H1 (cell line): ENCODE results near the gene PLB1. TPM values are rescaled to one million over a fixed set of nuclear protein-coding genes. Genes with fewer than 3 reads are reported as not detected.

ENCODE experiments used
- CTCF ChIA-PET: fragments of 300-600 bp; sonication (Branson Sonifier 250); formaldehyde crosslinking; loops from one replicate; lab custom pipeline; 2021; ENCODE audit not compliant: partially characterized antibody; lab: Charles Lee
- POLR2A ChIA-PET: fragments of 300-600 bp; sonication (Branson Sonifier 250); formaldehyde crosslinking; loops from one replicate; lab custom pipeline; 2021; ENCODE audit warnings: inconsistent platforms; ENCODE audit not compliant: partially characterized antibody; lab: Charles Lee
- DNase-seq, 2 experiments: peaks; one replicate each; pipeline versions ENCODE4 v3.0.0 to v3.0.0-alpha.2; 2010 to 2022; ENCODE audit warnings: low spot score in 2 of 2, low read depth in 1 of 2, mixed read lengths in 1 of 2
- FAIRE-seq: peaks from 2 replicates; lab custom pipeline; 2011; peaks lifted over from hg19 to GRCh38; lab: Jason Lieb, UNC
- H2AFZ ChIP-seq: 2 replicates; pipeline ENCODE4 v1.8.1; 2012; ENCODE audit warnings: low read length, inconsistent platforms
- H2AK5ac ChIP-seq: 2 replicates; pipeline ENCODE4 v1.6.1; 2013; ENCODE audit warnings: low read depth, low read length
- H2BK120ac ChIP-seq: replicated peaks from 2 replicates; pipeline ENCODE3; 2013; ENCODE audit warnings: low read depth, low read length, inconsistent platforms
- H2BK12ac ChIP-seq: 2 replicates; pipeline ENCODE4 v1.6.1; 2013; ENCODE audit warnings: low read depth, low read length
- H2BK15ac ChIP-seq: 2 replicates; pipeline ENCODE4 v1.6.1; 2013; ENCODE audit warnings: low read length
- H2BK20ac ChIP-seq: 2 replicates; pipeline ENCODE4 v1.6.1; 2013; ENCODE audit warnings: low read length
- H2BK5ac ChIP-seq: 2 replicates; pipeline ENCODE4 v1.6.1; 2013; ENCODE audit warnings: low read depth, low read length
- H3K14ac ChIP-seq: 2 replicates; pipeline ENCODE4 v1.6.1; 2013; ENCODE audit warnings: inconsistent platforms; ENCODE audit not compliant: insufficient read length
- H3K18ac ChIP-seq: 2 replicates; pipeline ENCODE4 v1.6.1; 2013; ENCODE audit warnings: low read length; ENCODE audit errors: extremely low read depth
- H3K23ac ChIP-seq: 2 replicates; pipeline ENCODE4 v1.6.1; 2013; ENCODE audit warnings: inconsistent platforms; ENCODE audit not compliant: insufficient read length
- H3K23me2 ChIP-seq: 2 replicates; pipeline ENCODE4 v1.6.1; 2013; ENCODE audit warnings: low read depth, low read length
- H3K27ac ChIP-seq: 2 replicates; pipeline ENCODE4 v1.6.1; 2011; ENCODE audit warnings: low read depth, low read length, inconsistent platforms
- H3K27me3 ChIP-seq, 4 experiments: replicated peaks in 1 of 4; 1 replicate in 1 of 4; 2 replicates in 3 of 4; pipeline versions ENCODE4 v1.6.1 to v1.8.1; 2011 to 2013; ENCODE audit warnings: low read length in 3 of 4, mild to moderate bottlenecking in 3 of 4, inconsistent platforms in 2 of 4, mixed read lengths in 2 of 4, moderate library complexity in 1 of 4; ENCODE audit not compliant: control insufficient read depth in 3 of 4, insufficient read depth in 3 of 4; ENCODE audit errors: extremely low read depth in 1 of 4
- H3K36me3 ChIP-seq, 4 experiments: 2 replicates each; pipeline versions ENCODE4 v1.6.1 to v1.8.1; 2011 to 2013; ENCODE audit warnings: mild to moderate bottlenecking in 4 of 4, low read length in 3 of 4, moderate library complexity in 2 of 4, control low read depth in 1 of 4, inconsistent platforms in 1 of 4; ENCODE audit not compliant: insufficient read depth in 4 of 4, control insufficient read depth in 2 of 4
- H3K4ac ChIP-seq: replicated peaks from 2 replicates; pipeline ENCODE3; 2013; ENCODE audit warnings: low read length, low read depth, mixed read lengths, inconsistent platforms; ENCODE audit not compliant: insufficient read length
- H3K4me1 ChIP-seq, 4 experiments: replicated peaks in 1 of 4; 1 replicate in 1 of 4; 2 replicates in 3 of 4; pipeline versions ENCODE4 v1.6.1 to v1.8.1; 2011 to 2013; ENCODE audit warnings: low read length in 3 of 4, inconsistent platforms in 2 of 4, mixed read lengths in 1 of 4; ENCODE audit not compliant: insufficient read depth in 4 of 4, control insufficient read depth in 3 of 4
- H3K4me2 ChIP-seq, 2 experiments: 2 replicates each; pipeline versions ENCODE4 v1.6.1 to v1.8.1; 2011 to 2013; ENCODE audit warnings: low read depth in 2 of 2, low read length in 2 of 2, control low read depth in 1 of 2, inconsistent platforms in 1 of 2, mild to moderate bottlenecking in 1 of 2; ENCODE audit not compliant: insufficient read depth in 1 of 2
- H3K4me3 ChIP-seq, 4 experiments: fragments of 200-600, 300-600 bp in 1 of 4; sonication (generic), shearing (Covaris generic), sonication (Bioruptor Twin) in 1 of 4; 2 replicates each; pipeline versions ENCODE4 v1.5.1 to v1.8.1; 2011 to 2016; ENCODE audit warnings: low read length in 4 of 4, low read depth in 3 of 4, control low read depth in 2 of 4, inconsistent platforms in 2 of 4, mild to moderate bottlenecking in 2 of 4, mixed read lengths in 1 of 4, moderate library complexity in 1 of 4; ENCODE audit not compliant: insufficient read depth in 2 of 4; ENCODE audit errors: extremely low read depth in 1 of 4
- H3K56ac ChIP-seq: replicated peaks from 2 replicates; pipeline ENCODE3; 2013; ENCODE audit warnings: low read depth, mild to moderate bottlenecking, mixed read lengths, low read length, inconsistent platforms; ENCODE audit not compliant: insufficient read length
- H3K79me1 ChIP-seq: 2 replicates; pipeline ENCODE4 v1.6.1; 2013; ENCODE audit warnings: low read depth, low read length, control low read depth
- H3K79me2 ChIP-seq, 2 experiments: 2 replicates each; pipeline versions ENCODE4 v1.6.1 to v1.8.1; 2012 to 2013; ENCODE audit warnings: low read length in 2 of 2, mild to moderate bottlenecking in 2 of 2, inconsistent platforms in 1 of 2; ENCODE audit not compliant: insufficient read depth in 2 of 2, control insufficient read depth in 1 of 2
- H3K9ac ChIP-seq, 4 experiments: replicated peaks in 1 of 4; 1 replicate in 1 of 4; 2 replicates in 3 of 4; pipeline versions ENCODE4 v1.6.1 to v1.8.1; 2011 to 2013; ENCODE audit warnings: low read depth in 3 of 4, low read length in 3 of 4, control low read depth in 2 of 4, mild to moderate bottlenecking in 2 of 4, moderate library complexity in 2 of 4, inconsistent platforms in 1 of 4; ENCODE audit errors: extremely low read depth in 1 of 4
- H3K9me3 ChIP-seq, 2 experiments: 2 replicates each; pipeline versions ENCODE4 v1.6.1 to v1.8.1; 2012 to 2013; ENCODE audit warnings: mild to moderate bottlenecking in 2 of 2, moderate library complexity in 2 of 2, control low read depth in 1 of 2, inconsistent platforms in 1 of 2, low read depth in 1 of 2, low read length in 1 of 2, mixed read lengths in 1 of 2; ENCODE audit not compliant: insufficient read depth in 2 of 2
- H4K20me1 ChIP-seq, 2 experiments: replicated peaks in 1 of 2; 2 replicates each; pipeline versions ENCODE3 to v1.8.1; 2011 to 2013; ENCODE audit warnings: inconsistent platforms in 2 of 2, low read length in 2 of 2, mild to moderate bottlenecking in 1 of 2; ENCODE audit not compliant: insufficient read depth in 2 of 2, control insufficient read depth in 1 of 2
- H4K5ac ChIP-seq: 2 replicates; pipeline ENCODE4 v1.6.1; 2013; ENCODE audit warnings: low read length, low read depth, mixed read lengths, inconsistent platforms; ENCODE audit not compliant: insufficient read length
- H4K8ac ChIP-seq: 2 replicates; pipeline ENCODE4 v1.8.0; 2013; ENCODE audit warnings: mild to moderate bottlenecking, moderate library complexity, low read length, inconsistent platforms; ENCODE audit not compliant: insufficient read depth; ENCODE audit errors: extremely low read depth
- H4K91ac ChIP-seq: replicated peaks from 2 replicates; pipeline ENCODE3; 2013; ENCODE audit warnings: low read length, mixed read lengths, inconsistent platforms; ENCODE audit not compliant: insufficient read length
- ASH2L ChIP-seq: fragments of 200-600, 300-600 bp; sonication (generic); IDR thresholded peaks from one replicate; pipeline ENCODE4 v1.7.1; 2017; ENCODE audit warnings: low read length
- ATF2 ChIP-seq: IDR thresholded peaks from 2 replicates; pipeline ENCODE4 v1.6.1; 2012; ENCODE audit warnings: low read length, inconsistent platforms
- BACH1 ChIP-seq: IDR thresholded peaks from 2 replicates; pipeline ENCODE4 v1.6.1; 2012; ENCODE audit warnings: low read length, improper control_type of control experiment
- BRCA1 ChIP-seq: IDR thresholded peaks from 2 replicates; pipeline ENCODE4 v1.6.1; 2012; ENCODE audit warnings: low read depth, low read length, improper control_type of control experiment
- CEBPB ChIP-seq: IDR thresholded peaks from 2 replicates; pipeline ENCODE4 v1.6.1; 2012; ENCODE audit warnings: low read depth, low read length
- CHD2 ChIP-seq: IDR thresholded peaks from 2 replicates; pipeline ENCODE4 v1.6.1; 2012; ENCODE audit warnings: low read length, improper control_type of control experiment
- E2F6 ChIP-seq: IDR thresholded peaks from 2 replicates; pipeline ENCODE4 v1.6.1; 2012; ENCODE audit warnings: inconsistent platforms
- HDAC2 ChIP-seq, 2 experiments: fragments of 300-600 bp in 1 of 2; sonication (generic) in 1 of 2; IDR thresholded peaks; 2 replicates each; pipeline ENCODE4 v1.6.1; 2011 to 2012; ENCODE audit warnings: low read depth in 2 of 2, low read length in 2 of 2, mild to moderate bottlenecking in 2 of 2, moderate library complexity in 2 of 2, borderline replicate concordance in 1 of 2, inconsistent platforms in 1 of 2
- KDM1A ChIP-seq: fragments of 200-600, 300-600 bp; sonication (generic); IDR thresholded peaks from 2 replicates; pipeline ENCODE4 v1.7.1; 2016; ENCODE audit warnings: mild to moderate bottlenecking, low read length, borderline replicate concordance
- MAX ChIP-seq: IDR thresholded peaks from 2 replicates; pipeline ENCODE4 v1.6.1; 2012; ENCODE audit warnings: inconsistent platforms
- RFX5 ChIP-seq: IDR thresholded peaks from 2 replicates; pipeline ENCODE4 v1.6.1; 2011; ENCODE audit warnings: low read depth, low read length, improper control_type of control experiment, borderline replicate concordance
- TBP ChIP-seq: IDR thresholded peaks from 2 replicates; pipeline ENCODE4 v1.6.1; 2011; ENCODE audit warnings: low read depth, low read length, improper control_type of control experiment
- YY1 ChIP-seq: IDR thresholded peaks from 2 replicates; pipeline ENCODE4 v1.6.1; 2011; ENCODE audit warnings: low read depth, mild to moderate bottlenecking, low read length
- whole genome bisulfite sequencing, 2 experiments: shearing (Covaris generic) in 1 of 2; methylation state at CpG; one replicate each; pipeline versions ENCODE4 v1.1.6 to v1.1.7; 2013 to 2015; ENCODE audit warnings: low lambda C conversion rate in 2 of 2, mixed read lengths in 2 of 2, inconsistent platforms in 1 of 2, low coverage in 1 of 2, missing lambda C conversion rate in 1 of 2; ENCODE audit not compliant: insufficient replicate concordance in 2 of 2, insufficient coverage in 1 of 2, insufficient read length in 1 of 2; ENCODE audit errors: extremely low coverage in 1 of 2, missing lambda C conversion rate in 1 of 2; 5-methylcytosine and 5-hydroxymethylcytosine counted together
- polyA plus RNA-seq, 7 experiments: library from polyadenylated mRNA; depleted of rRNA in 3 of 7; stranded (reverse) in 5 of 7; unstranded in 2 of 7; fragments of >200 nt in 5 of 7; fragments of 200-250 nt in 2 of 7; gene quantifications; 1 replicate in 5 of 7; 2 replicates in 1 of 7; 4 replicates in 1 of 7; pipeline versions ENCODE4 v1.2.1 to v1.2.3, GENCODE V29; 2011 to 2013; ENCODE audit warnings: missing spikeins in 2 of 7, mixed read lengths in 2 of 7
- total RNA-seq: library from RNA; stranded (reverse); fragmentation: NEBNext Ultra II Directional; extraction: Animal tissue kit (Norgen Biotek cat#: 25700); gene quantifications from 2 replicates; pipeline ENCODE4 v1.2.1, GENCODE V29; 2021

PLB1 gene
- total and polyA plus RNA-seq, 2 of the 8 experiments (the other 6 are each of a cell fraction or from before 2014, with no cell fraction given): 0.20 to 0.36 TPM

- H3K27me3 ChIP-seq: no peaks in the 10 kb centered on the region
- ChIA-PET CTCF (interaction anchor here (0.9 to 2.8 kb wide), 2 partner anchors 11 to 62 kb away, joined by 3 to 12 read pairs; no protein-coding TSS in a partner anchor), POLR2A (no interaction called here)
- no peaks in the 10 kb centered on the region for H3K79me1 ChIP-seq
- no peak overlapping the region for H3K23ac ChIP-seq
- H3K4me1 ChIP-seq: no peaks in the 10 kb centered on the region
- no peak overlapping the region for H2BK5ac ChIP-seq
- H4K5ac ChIP-seq: no peak overlapping the region
- H3K27ac ChIP-seq: no peak overlapping the region
- no peak overlapping the region for H2BK15ac ChIP-seq
- H3K4me3 ChIP-seq: no peak overlapping the region
- H4K20me1 ChIP-seq: no peaks in the 10 kb centered on the region
- no peaks in the 10 kb centered on the region for H3K23me2 ChIP-seq
- no peak overlapping the region for H2BK120ac ChIP-seq
- 96% methylated on average over 4 of the region's 4 CpGs; no CpG with 5 or more reads in 1 of the 2 experiments for WGBS, 2 experiments
- no peak for FAIRE-seq
- no peak overlapping the region for H3K18ac ChIP-seq
- no peak overlapping the region for H3K4ac ChIP-seq
- no peak overlapping the region for H3K14ac ChIP-seq
- no peaks in the 10 kb centered on the region for H3K9me3 ChIP-seq
- no peaks in the 10 kb centered on the region for H3K79me2 ChIP-seq
- H2BK20ac ChIP-seq: no peak overlapping the region
- no peak overlapping the region for H4K91ac ChIP-seq
- no peak for DNase-seq
- no peak overlapping the region for H4K8ac ChIP-seq
- H3K56ac ChIP-seq: no peak overlapping the region
- H3K4me2 ChIP-seq: no peak overlapping the region
- H2BK12ac ChIP-seq: no peak overlapping the region
- no peak overlapping the region for H3K9ac ChIP-seq
- no peak overlapping the region for H2AK5ac ChIP-seq
- H3K36me3 ChIP-seq: no peaks in the 10 kb centered on the region
- no peak overlapping the region for H2AFZ ChIP-seq
- no peak for TF ChIP-seq YY1
- no peak for TF ChIP-seq ATF2
- no peak for TF ChIP-seq ASH2L
- no peak for TF ChIP-seq MAX
- TF ChIP-seq CEBPB: no peak
- no peak for TF ChIP-seq RFX5
- TF ChIP-seq CHD2: no peak
- TF ChIP-seq TBP: no peak
- no peak for TF ChIP-seq BRCA1
- no peak for TF ChIP-seq HDAC2 (IDR thresholded peaks at IDR 0.05; ENCODE audit: borderline replicate concordance in 1 of 2, low read depth in 2 of 2, low read length in 2 of 2)
- TF ChIP-seq E2F6: no peak
- no peak for TF ChIP-seq KDM1A
- TF ChIP-seq BACH1: no peak
These were observed 32.0 kb upstream of the PLB1 start for GRCh38 chr2:28463893-28464292.
